GM12875 (cell line): ENCODE data around the gene CTCFL.
"Not testable (repeated sequence)": the region's sequence is repeated elsewhere in the genome, so short reads cannot be mapped to it uniquely, and the experiment has no call there.

Experiments
- H3K4me3 ChIP-seq: one replicate; pipeline ENCODE4 v1.5.1; 2011; ENCODE audit warnings: low read depth, low read length, control low read depth
- CTCF ChIP-seq: IDR thresholded peaks from 2 replicates; pipeline ENCODE4 v1.5.1; 2011; ENCODE audit warnings: low read depth, mild to moderate bottlenecking, control low read depth, inconsistent platforms, low read length, moderate library complexity, borderline replicate concordance; ENCODE audit not compliant: insufficient read depth

The CTCFL gene

GRCh38 chr20:57514273-57514751 lies 10.6 kb downstream of the CTCFL start:
- peak; percentile 62; the same call in 1 of the 2 replicates for TF ChIP-seq CTCF
- no peak overlapping the region for H3K4me3 ChIP-seq

GRCh38 chr20:57513199-57513598 lies 11.7 kb downstream of the CTCFL start:
- H3K4me3 ChIP-seq, result no peak overlapping the region
- no peak for TF ChIP-seq CTCF

- no peak for TF ChIP-seq CTCF
- H3K4me3 ChIP-seq, result no peak overlapping the region
These were observed 12.5 kb downstream of the CTCFL start for GRCh38 chr20:57512432-57512831.

- H3K4me3 ChIP-seq, result not testable (repeated sequence)
These were observed 13.2 kb downstream of the CTCFL start for GRCh38 chr20:57511709-57512108.

GRCh38 chr20:57509665-57510237 lies 15.2 kb downstream of the CTCFL start:
- H3K4me3 ChIP-seq, result no peak overlapping the region
- TF ChIP-seq CTCF, result peak; percentile 55; the same call in 1 of the 2 replicates

- H3K4me3 ChIP-seq, result no peak overlapping the region
- TF ChIP-seq CTCF, result no peak
These were observed 16.1 kb downstream of the CTCFL start for GRCh38 chr20:57508831-57509230.

GRCh38 chr20:57508381-57508780 lies 16.6 kb downstream of the CTCFL start:
- no peak overlapping the region for H3K4me3 ChIP-seq
- TF ChIP-seq CTCF, result no peak

- no peak for TF ChIP-seq CTCF
These were observed 17.5 kb downstream of the CTCFL start for GRCh38 chr20:57507477-57507876.

More at GRCh38 chr20:57507477-57507876, 17.5 kb downstream of the CTCFL start:
- H3K4me3 ChIP-seq, result no peak overlapping the region
